Activated CD4-positive, alpha-beta memory T cell treated with anti-CD3 and anti-CD28 coated beads for 36 hours (primary cell): ENCODE data around the gene TMEM87A. TPM values are rescaled to one million over a fixed set of nuclear protein-coding genes. Genes with fewer than 3 reads are reported as not detected.
A peak's percentile ranks its signal among the peaks of the same experiment; 100 is the strongest.

Experiments used
- CTCF ChIA-PET: fragments of 350-600 bp; sonication (Branson Sonifier 250); formaldehyde crosslinking; loops from one replicate; lab custom pipeline; 2021; ENCODE audit warnings: antibody characterized with exemption, inconsistent platforms; lab: Charles Lee
- POLR2A ChIA-PET: fragments of 350-600 bp; sonication (Branson Sonifier 250); formaldehyde crosslinking; loops from one replicate; lab custom pipeline; 2021; ENCODE audit warnings: antibody characterized with exemption; lab: Charles Lee
- DNase-seq: peaks from one replicate; pipeline ENCODE4 v3.0.0-alpha.2; 2020
- H3K27ac Mint-ChIP-seq: one replicate; pipeline ENCODE4 v1.8.0; 2021; ENCODE audit warnings: mixed read lengths
- H3K27me3 Mint-ChIP-seq: one replicate; pipeline ENCODE4 v1.8.0; 2021; ENCODE audit warnings: mixed read lengths
- H3K36me3 Mint-ChIP-seq: one replicate; pipeline ENCODE4 v1.8.0; 2021; ENCODE audit warnings: mixed read lengths
- H3K4me1 Mint-ChIP-seq: one replicate; pipeline ENCODE4 v1.8.0; 2021; ENCODE audit warnings: low read depth, mixed read lengths
- H3K4me3 Mint-ChIP-seq: one replicate; pipeline ENCODE4 v1.8.0; 2021; ENCODE audit warnings: mild to moderate bottlenecking, mixed read lengths
- H3K9me3 Mint-ChIP-seq: one replicate; pipeline ENCODE4 v1.8.0; 2021; ENCODE audit warnings: mixed read lengths
- intact Hi-C: fragments of 100-400 bp; cut with micrococcal nuclease; formaldehyde crosslinking; loops from one replicate; pipeline ENCODE4 v1.15.1; 2023
- total RNA-seq, 2 experiments: library from RNA; stranded (reverse); gene quantifications; one replicate each; pipeline ENCODE4 v1.2.3, GENCODE V29; 2021

Gene TMEM87A
- total RNA-seq, 2 experiments from 2014 or later: 26.1 to 28.7 TPM

- H3K4me1 Mint-ChIP-seq: no peaks in the 10 kb centered on the region
- no peaks in the 10 kb centered on the region for H3K27me3 Mint-ChIP-seq
- H3K36me3 Mint-ChIP-seq: peaks cover 13% of the 10 kb centered on the region
- intact Hi-C loops: no loop called here
- no peaks in the 10 kb centered on the region for H3K9me3 Mint-ChIP-seq
- H3K4me3 Mint-ChIP-seq: no peak overlapping the region
- ChIA-PET POLR2A (no interaction called here), CTCF (no interaction called here)
- H3K27ac Mint-ChIP-seq: no peak overlapping the region
- no peak for DNase-seq
These were observed 11.8 kb upstream of the TMEM87A start for GRCh38 chr15:42285034-42285433.

GRCh38 chr15:42284551-42284950, 11.3 kb upstream of the TMEM87A start:
- ChIA-PET POLR2A (no interaction called here), CTCF (no interaction called here)
- intact Hi-C loops: no loop called here
- Mint-ChIP-seq H3K36me3 (peaks cover 13% of the 10 kb centered on the region), H3K4me1 (no peaks in the 10 kb centered on the region), H3K27ac (no peak overlapping the region), H3K27me3 (no peaks in the 10 kb centered on the region), H3K4me3 (no peak overlapping the region), H3K9me3 (no peaks in the 10 kb centered on the region)
- no peak for DNase-seq

- no peaks in the 10 kb centered on the region for H3K27me3 Mint-ChIP-seq
- no peak overlapping the region for H3K4me3 Mint-ChIP-seq
- POLR2A ChIA-PET: no interaction called here
These were observed 10.4 kb upstream of the TMEM87A start for GRCh38 chr15:42283671-42284070.

GRCh38 chr15:42282926-42283325, 9.7 kb upstream of the TMEM87A start:
- no peak for DNase-seq
- Mint-ChIP-seq H3K4me1 (no peaks in the 10 kb centered on the region), H3K36me3 (peaks cover 14% of the 10 kb centered on the region), H3K27me3 (no peaks in the 10 kb centered on the region), H3K9me3 (no peaks in the 10 kb centered on the region), H3K27ac (no peak overlapping the region), H3K4me3 (no peak overlapping the region)
- POLR2A ChIA-PET: no interaction called here
- intact Hi-C loops: no loop called here
- CTCF ChIA-PET: interaction anchor here (0.8 kb wide), 1 partner anchor 9 kb away, joined by 4 read pairs; the partner anchor contains the start of gene TMEM87A

More at GRCh38 chr15:42283671-42284070, 10.4 kb upstream of the TMEM87A start:
- no peak for DNase-seq
- CTCF ChIA-PET: interaction anchor here (0.8 kb wide), 1 partner anchor 10 kb away, joined by 4 read pairs; the partner anchor contains the start of gene TMEM87A
- H3K36me3 Mint-ChIP-seq: peaks cover 14% of the 10 kb centered on the region
- H3K27ac Mint-ChIP-seq: no peak overlapping the region
- intact Hi-C loops: no loop called here
- no peaks in the 10 kb centered on the region for H3K4me1 Mint-ChIP-seq
- no peaks in the 10 kb centered on the region for H3K9me3 Mint-ChIP-seq

GRCh38 chr15:42282344-42282743, 9.1 kb upstream of the TMEM87A start:
- Mint-ChIP-seq H3K4me3 (no peak overlapping the region), H3K27me3 (no peaks in the 10 kb centered on the region), H3K9me3 (no peaks in the 10 kb centered on the region), H3K36me3 (peaks cover 14% of the 10 kb centered on the region), H3K4me1 (no peaks in the 10 kb centered on the region), H3K27ac (no peak overlapping the region)
- intact Hi-C loops: no loop called here
- ChIA-PET POLR2A (no interaction called here), CTCF (no interaction called here)
- DNase-seq: no peak

- Mint-ChIP-seq H3K36me3 (peaks cover 12% of the 10 kb centered on the region), H3K4me1 (peaks cover 16% of the 10 kb centered on the region), H3K4me3 (no peak overlapping the region), H3K9me3 (no peaks in the 10 kb centered on the region), H3K27ac (no peak overlapping the region), H3K27me3 (no peaks in the 10 kb centered on the region)
- no peak for DNase-seq
- CTCF ChIA-PET: no interaction called here
- POLR2A ChIA-PET: no interaction called here
- intact Hi-C loops: loop anchor here (10.0 kb wide), 2 partner anchors 296 to 344 kb away; partner anchors contain the start of gene STARD9
These were observed 6.0 kb upstream of the TMEM87A start for GRCh38 chr15:42279234-42279723.

- Mint-ChIP-seq H3K4me1 (peaks cover 22% of the 10 kb centered on the region), H3K27ac (no peak overlapping the region), H3K27me3 (no peaks in the 10 kb centered on the region), H3K36me3 (peaks cover 13% of the 10 kb centered on the region), H3K9me3 (no peaks in the 10 kb centered on the region), H3K4me3 (no peak overlapping the region)
- no peak for DNase-seq
- CTCF ChIA-PET: no interaction called here
- intact Hi-C loops: loop anchor here (10.0 kb wide), 2 partner anchors 298 to 342 kb away; partner anchors contain the start of gene STARD9
- POLR2A ChIA-PET: interaction anchor here (0.6 kb wide), 1 partner anchor 539 kb away, joined by 3 read pairs; no protein-coding TSS in a partner anchor
These were observed 3.5 kb upstream of the TMEM87A start for GRCh38 chr15:42276762-42277161.

GRCh38 chr15:42275780-42276391, 2.7 kb upstream of the TMEM87A start:
- intact Hi-C loops: loop anchor here (10.0 kb wide), 2 partner anchors 299 to 341 kb away; partner anchors contain the start of gene STARD9
- Mint-ChIP-seq H3K4me1 (peaks cover 29% of the 10 kb centered on the region), H3K4me3 (peak overlapping the region; percentile 99), H3K27me3 (no peaks in the 10 kb centered on the region), H3K27ac (peak overlapping the region; percentile 99), H3K9me3 (no peaks in the 10 kb centered on the region), H3K36me3 (peaks cover 16% of the 10 kb centered on the region)
- ChIA-PET POLR2A (no interaction called here), CTCF (interaction anchor here (1.4 kb wide), 1 partner anchor 502 kb away, joined by 3 read pairs; the partner anchor contains the start of gene MAPKBP1)
- no peak for DNase-seq

GRCh38 chr15:42274702-42274989, 1.4 kb upstream of the TMEM87A start:
- no peaks in the 10 kb centered on the region for H3K27me3 Mint-ChIP-seq
- H3K4me1 Mint-ChIP-seq: peaks cover 40% of the 10 kb centered on the region
- H3K36me3 Mint-ChIP-seq: peaks cover 18% of the 10 kb centered on the region
- H3K4me3 Mint-ChIP-seq: peak overlapping the region; percentile 99
- H3K27ac Mint-ChIP-seq: peak overlapping the region; percentile 99
- H3K9me3 Mint-ChIP-seq: no peaks in the 10 kb centered on the region
- POLR2A ChIA-PET: interaction anchor here (1.2 kb wide), 1 partner anchor 67 kb away, joined by 7 read pairs; the partner anchor contains the start of gene VPS39
- intact Hi-C loops: loop anchor here (5.0 to 10.0 kb wide), 3 partner anchors 218 to 340 kb away; partner anchors contain the start of genes STARD9 and ZNF106
- DNase-seq: peak; percentile 9
- CTCF ChIA-PET: interaction anchor here (1.4 kb wide), 1 partner anchor 501 kb away, joined by 3 read pairs; the partner anchor contains the start of gene MAPKBP1

GRCh38 chr15:42273900-42274701, 868 bp upstream of the TMEM87A start:
- peak overlapping the region; percentile 99 for H3K4me3 Mint-ChIP-seq
- peaks cover 15% of the 10 kb centered on the region for H3K36me3 Mint-ChIP-seq
- peak; percentile 79 for DNase-seq
- CTCF ChIA-PET: interaction anchor here (0.8 to 1.4 kb wide), 2 partner anchors 9 to 500 kb away, joined by 3 to 4 read pairs; partner anchors contain the start of gene MAPKBP1
- peak overlapping the region; percentile 99 for H3K27ac Mint-ChIP-seq
- intact Hi-C loops: loop anchor here (1.0 to 10.0 kb wide), 8 partner anchors 65 to 832 kb away; partner anchors contain the start of genes STARD9, TTBK2, UBR1 and VPS39
- POLR2A ChIA-PET: interaction anchor here (0.6 to 1.3 kb wide), 5 partner anchors 12 to 221 kb away, joined by 3 to 7 read pairs (median 6); partner anchors contain the start of genes SNAP23 and VPS39
- no peaks in the 10 kb centered on the region for H3K9me3 Mint-ChIP-seq
- H3K27me3 Mint-ChIP-seq: no peaks in the 10 kb centered on the region
- peaks cover 40% of the 10 kb centered on the region for H3K4me1 Mint-ChIP-seq

GRCh38 chr15:42270996-42271395, 2.2 kb downstream of the TMEM87A start:
- Mint-ChIP-seq H3K36me3 (peaks cover 20% of the 10 kb centered on the region), H3K4me1 (peaks cover 45% of the 10 kb centered on the region), H3K27me3 (no peaks in the 10 kb centered on the region), H3K4me3 (peak overlapping the region; percentile 31), H3K9me3 (no peaks in the 10 kb centered on the region), H3K27ac (peak overlapping the region; percentile 46)
- ChIA-PET CTCF (interaction anchor here (0.8 to 0.9 kb wide), 2 partner anchors 43 to 210 kb away, joined by 3 read pairs; no protein-coding TSS in a partner anchor), POLR2A (interaction anchor here (0.6 kb wide), 1 partner anchor 29 kb away, joined by 3 read pairs; no protein-coding TSS in a partner anchor)
- intact Hi-C loops: loop anchor here (5.0 to 10.0 kb wide), 3 partner anchors 221 to 336 kb away; partner anchors contain the start of genes STARD9 and ZNF106
- no peak for DNase-seq
